PC-3 (cell line): ENCODE data around the gene KMT2C. TPM values are rescaled to one million over a fixed set of nuclear protein-coding genes. Genes with fewer than 3 reads are reported as not detected.
"Not testable (repeated sequence)": the region's sequence is repeated elsewhere in the genome, so short reads cannot be mapped to it uniquely, and the experiment has no call there.

Source experiments
- ATAC-seq: fragments of 200-7000 bp; cut with Tn5 transposase; 2 replicates; pipeline ENCODE4 v1.9.1; 2020; ENCODE audit warnings: mild to moderate bottlenecking, moderate library complexity
- BruUV-seq: library from RNA; stranded (reverse); fragments of 400-500 nt; replicated peaks from 2 replicates; lab custom pipeline; 2021; lab: Mats Ljungman, UMichigan
- CTCF ChIA-PET: fragments of 300-600 bp; sonication (Branson Sonifier 250); formaldehyde crosslinking; loops from one replicate; lab custom pipeline; 2022; ENCODE audit warnings: antibody characterized with exemption; lab: Charles Lee
- POLR2A ChIA-PET: fragments of 300-600 bp; sonication (Branson Sonifier 250); formaldehyde crosslinking; loops from one replicate; lab custom pipeline; 2022; ENCODE audit warnings: antibody characterized with exemption; ENCODE audit not compliant: unreplicated experiment; lab: Charles Lee
- DNase-seq: peaks from one replicate; pipeline ENCODE4 v3.0.0-alpha.2; 2015
- H2AFZ ChIP-seq: fragments of 300-600 bp; sonication (generic); 2 replicates; pipeline ENCODE4 v1.6.0; 2016; ENCODE audit warnings: antibody characterized with exemption, low read length
- H3F3A ChIP-seq: fragments of 300-600 bp; sonication (generic); one replicate; pipeline ENCODE4 v1.6.0; 2017; ENCODE audit warnings: antibody characterized with exemption, low read length, control low read depth, mild to moderate bottlenecking; ENCODE audit not compliant: unreplicated experiment
- H3K27ac ChIP-seq: fragments of 300-600 bp; sonication (generic); 2 replicates; pipeline ENCODE4 v1.5.1; 2016; ENCODE audit warnings: mild to moderate bottlenecking, low read length
- H3K27me3 ChIP-seq: fragments of 300-600 bp; sonication (generic); 2 replicates; pipeline ENCODE4 v1.6.1; 2016; ENCODE audit warnings: low read length, mixed read lengths
- H3K36me3 ChIP-seq: fragments of 300-600 bp; sonication (generic); 2 replicates; pipeline ENCODE4 v1.6.1; 2016; ENCODE audit warnings: low read depth, mixed run types, low read length, mixed read lengths
- H3K4me1 ChIP-seq: fragments of 300-600 bp; sonication (generic); 2 replicates; pipeline ENCODE4 v1.5.1; 2016; ENCODE audit warnings: low read length; ENCODE audit not compliant: insufficient read depth
- H3K4me2 ChIP-seq: fragments of 300-600 bp; sonication (generic); 2 replicates; pipeline ENCODE4 v1.6.0; 2016; ENCODE audit warnings: low read length
- H3K4me3 ChIP-seq: fragments of 300-600 bp; sonication (generic); 2 replicates; pipeline ENCODE4 v1.5.1; 2016; ENCODE audit warnings: mild to moderate bottlenecking, low read length, mixed read lengths
- H3K79me2 ChIP-seq: fragments of 300-600 bp; sonication (generic); 2 replicates; pipeline ENCODE4 v1.6.1; 2017; ENCODE audit warnings: low read length, mixed read lengths
- H3K9ac ChIP-seq: fragments of 300-600 bp; sonication (generic); 2 replicates; pipeline ENCODE4 v1.6.0; 2016; ENCODE audit warnings: mild to moderate bottlenecking, low read length
- H3K9me2 ChIP-seq: fragments of 300-600 bp; sonication (generic); replicated peaks from 2 replicates; pipeline ENCODE4 v1.6.1; 2016; ENCODE audit warnings: mixed run types, low read length, mixed read lengths
- H3K9me3 ChIP-seq: fragments of 300-600 bp; sonication (generic); 2 replicates; pipeline ENCODE4 v1.6.1; 2016; ENCODE audit warnings: low read length, mixed read lengths
- H4K20me1 ChIP-seq: fragments of 300-600 bp; sonication (generic); 2 replicates; pipeline ENCODE4 v1.6.1; 2016; ENCODE audit warnings: low read length, mixed read lengths
- CTCF ChIP-seq: fragments of 300-600 bp; sonication (generic); conservative IDR thresholded peaks from 2 replicates; pipeline ENCODE4 v1.5.1; 2017; ENCODE audit warnings: antibody characterized with exemption, low read depth, mild to moderate bottlenecking, low read length
- EZH2 ChIP-seq: fragments of 300-600 bp; sonication (generic); IDR thresholded peaks from one replicate; pipeline ENCODE4 v1.6.1; 2017; ENCODE audit warnings: antibody characterized with exemption, mild to moderate bottlenecking, low read length; ENCODE audit not compliant: unreplicated experiment
- EZH2phosphoT487 ChIP-seq: fragments of 300-600 bp; sonication (generic); IDR thresholded peaks from 2 replicates; pipeline ENCODE4 v1.6.1; 2018; ENCODE audit warnings: mild to moderate bottlenecking, antibody characterized with exemption, low read length, borderline replicate concordance
- intact Hi-C: fragments of 100-400 bp; cut with micrococcal nuclease; formaldehyde crosslinking; loops from 2 replicates; pipeline ENCODE4 v1.9.0; 2023
- total RNA-seq: library from RNA; depleted of rRNA; stranded (reverse); fragments of >200 nt; gene quantifications from 2 replicates; pipeline ENCODE4 v1.2.3, GENCODE V29; 2014

KMT2C gene
- total RNA-seq, 1 experiment from 2014 or later, result 15.3 TPM

GRCh38 chr7:152312316-152312715 is 123.5 kb downstream of the KMT2C start:
- no peaks in the 10 kb centered on the region for H3F3A ChIP-seq
- H3K9me2 ChIP-seq, result no peaks in the 10 kb centered on the region
- TF ChIP-seq CTCF (no peak), EZH2 (no peak), EZH2phosphoT487 (no peak)
- no peak overlapping the region for H2AFZ ChIP-seq
- peaks cover 13% of the 10 kb centered on the region; the same call in 1 of the 2 replicates for H3K4me1 ChIP-seq
- H4K20me1 ChIP-seq, result no peaks in the 10 kb centered on the region
- no peak overlapping the region for H3K27ac ChIP-seq
- H3K79me2 ChIP-seq, result peaks cover 6% of the 10 kb centered on the region; the same call in 1 of the 2 replicates
- DNase-seq (no peak), ATAC-seq (no peak)
- H3K4me2 ChIP-seq, result no peak overlapping the region
- H3K27me3 ChIP-seq, result no peaks in the 10 kb centered on the region
- no peaks in the 10 kb centered on the region for H3K9me3 ChIP-seq
- ChIA-PET CTCF (no interaction called here), POLR2A (no interaction called here)
- no peak overlapping the region for H3K9ac ChIP-seq
- no peak overlapping the region for H3K4me3 ChIP-seq
- peaks cover 4% of the 10 kb centered on the region; the same call in 1 of the 2 replicates for H3K36me3 ChIP-seq
- BruUV-seq, result no TSS peak
- intact Hi-C loops, result no loop called here

- POLR2A ChIA-PET, result no interaction called here
- H3K9ac ChIP-seq, result no peak overlapping the region
- H3F3A ChIP-seq, result no peaks in the 10 kb centered on the region
- no peaks in the 10 kb centered on the region for H3K4me1 ChIP-seq
- H3K36me3 ChIP-seq, result peaks cover 4% of the 10 kb centered on the region; the same call in 1 of the 2 replicates
- H3K9me3 ChIP-seq, result no peaks in the 10 kb centered on the region
- no peak overlapping the region for H2AFZ ChIP-seq
- H4K20me1 ChIP-seq, result no peaks in the 10 kb centered on the region
- H3K27me3 ChIP-seq, result no peaks in the 10 kb centered on the region
- ATAC-seq (no peak), DNase-seq (no peak)
- H3K9me2 ChIP-seq, result no peaks in the 10 kb centered on the region
- no peak overlapping the region for H3K4me3 ChIP-seq
- H3K4me2 ChIP-seq, result no peak overlapping the region
- intact Hi-C loops, result no loop called here
- H3K79me2 ChIP-seq, result 0 out of 2 replicates have a peak, but pooled peaks cover 5% of the 10 kb centered on the region
- BruUV-seq, result no TSS peak
- CTCF ChIA-PET, result no interaction called here
- no peak overlapping the region for H3K27ac ChIP-seq
- TF ChIP-seq CTCF (no peak), EZH2 (no peak), EZH2phosphoT487 (no peak)
Measured at GRCh38 chr7:152307902-152308301, 127.9 kb downstream of the KMT2C start.

- intact Hi-C loops, BruUV-seq, H3K79me2 ChIP-seq: not testable (repeated sequence)
Measured at GRCh38 chr7:152299542-152300143, 136.2 kb downstream of the KMT2C start.

More at GRCh38 chr7:152299542-152300143, 136.2 kb downstream of the KMT2C start:
- H3K4me2 ChIP-seq, H4K20me1 ChIP-seq, H3K36me3 ChIP-seq, H3K9me3 ChIP-seq, DNase-seq, H3K4me3 ChIP-seq, H3K27ac ChIP-seq, POLR2A ChIA-PET, H3F3A ChIP-seq, CTCF ChIA-PET, H2AFZ ChIP-seq, H3K4me1 ChIP-seq, H3K9ac ChIP-seq, H3K27me3 ChIP-seq, H3K9me2 ChIP-seq, ATAC-seq: not testable (repeated sequence)
